HG03060 (cell line): ENCODE measurements around the gene CENPU.

Experiments used
- ATAC-seq: cut with Tn5 transposase; IDR thresholded peaks from one replicate; pipeline ENCODE4 v1.9.1; 2021; ENCODE audit warnings: low read depth, moderate number of reproducible peaks; ENCODE audit not compliant: unreplicated experiment

Gene CENPU

GRCh38 chr4:184647266-184648053 is 86.4 kb downstream of the CENPU start:
- ATAC-seq = no peak

DNA sequence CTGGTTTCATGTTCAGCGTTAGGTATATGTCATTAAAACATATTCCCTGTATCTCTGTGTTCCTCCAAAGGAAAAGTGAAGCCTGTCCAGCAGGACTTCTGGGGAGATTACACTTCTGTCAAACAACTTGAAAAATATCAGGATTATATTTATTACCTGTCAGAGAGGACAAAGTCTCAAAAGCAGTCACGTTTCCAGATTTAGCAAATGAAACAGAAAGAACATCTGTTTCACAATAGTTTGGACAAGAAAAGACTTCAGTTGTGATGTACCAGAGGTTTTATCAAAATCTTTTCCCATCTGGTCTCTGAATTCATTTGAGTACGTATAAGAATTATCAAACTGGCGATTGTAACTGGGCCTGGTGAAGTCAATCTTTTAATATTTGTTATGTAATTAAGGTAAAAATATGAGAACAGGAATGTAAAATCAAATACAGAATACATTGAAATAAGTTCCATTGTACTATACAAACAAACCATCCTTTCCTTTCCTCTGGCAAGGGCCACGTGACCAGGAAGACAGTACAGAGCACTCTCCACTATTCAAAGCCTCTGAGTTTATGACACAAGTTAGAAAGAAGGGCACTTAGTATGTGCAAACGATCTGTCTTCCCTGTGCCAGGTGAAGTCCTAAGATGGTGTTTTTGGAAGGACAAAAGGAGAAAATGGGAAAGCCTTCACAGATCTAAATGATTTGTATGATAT is 87.8 kb downstream of the CENPU start:
- no peak for ATAC-seq

DNA sequence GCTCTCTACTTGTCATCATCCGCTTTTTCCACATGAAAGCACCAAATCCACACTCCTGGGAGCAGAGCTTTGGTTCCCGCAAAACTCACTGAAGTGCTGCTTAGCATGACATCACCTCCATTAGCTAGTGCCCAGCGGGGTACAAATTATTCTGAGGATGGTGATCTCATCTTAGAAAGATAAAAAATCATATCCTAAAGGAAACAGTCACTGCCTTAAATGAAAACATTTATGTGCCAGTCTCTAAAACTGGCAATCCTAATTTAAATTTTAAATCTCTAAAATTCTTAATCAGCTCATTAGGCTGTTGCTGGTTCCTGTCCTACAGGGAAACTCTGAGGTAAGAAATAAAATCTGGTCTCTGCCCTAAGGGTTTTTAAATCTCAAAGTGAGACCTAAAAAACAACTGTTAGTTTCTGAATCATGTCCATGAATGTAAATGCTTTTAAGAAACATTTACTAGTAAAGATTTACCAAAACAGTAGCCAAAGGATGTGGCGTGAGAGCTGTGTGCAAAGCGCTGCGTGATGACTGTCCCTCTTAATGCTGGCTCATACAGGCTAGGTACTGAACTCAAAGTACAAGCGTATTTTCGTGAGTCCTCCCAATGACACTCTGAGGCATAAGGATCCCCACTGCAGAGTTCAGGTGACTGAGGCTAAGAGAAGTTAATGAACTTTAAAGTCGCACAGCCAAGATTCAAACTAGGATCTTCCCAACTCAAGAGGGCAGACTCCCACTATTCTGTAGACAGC is 89.2 kb downstream of the CENPU start:
- no peak for ATAC-seq
